ENCODE measurements around the gene PRKAG1. TPM values are rescaled to one million over a fixed set of nuclear protein-coding genes. Genes with fewer than 3 reads are reported as not detected.

PRKAG1 gene
- total RNA-seq, 1 donor from 2014 or later, result 48.2 TPM

- peak; percentile 77 for DNase-seq
Observed at GRCh38 chr12:49049566-49050224, 31.1 kb upstream of the PRKAG1 start.

GRCh38 chr12:49048953-49049352 is 30.4 kb upstream of the PRKAG1 start:
- DNase-seq, result no peak

GRCh38 chr12:49046129-49046895 is 27.7 kb upstream of the PRKAG1 start:
- DNase-seq, result no peak

GRCh38 chr12:49044660-49045059 is 26.1 kb upstream of the PRKAG1 start:
- DNase-seq, result no peak

- peak; percentile 78 for DNase-seq
Observed at GRCh38 chr12:49043856-49044258, 25.3 kb upstream of the PRKAG1 start.

GRCh38 chr12:49043241-49043640 is 24.7 kb upstream of the PRKAG1 start:
- DNase-seq, result no peak

GRCh38 chr12:49041881-49042484 is 23.4 kb upstream of the PRKAG1 start:
- no peak for DNase-seq

GRCh38 chr12:49041036-49041880 is 22.7 kb upstream of the PRKAG1 start:
- DNase-seq, result no peak

GRCh38 chr12:49040364-49040855 is 21.8 kb upstream of the PRKAG1 start:
- DNase-seq, result no peak

GRCh38 chr12:49039421-49040363 is 21.1 kb upstream of the PRKAG1 start:
- DNase-seq, result no peak

- no peak for DNase-seq
Observed at GRCh38 chr12:49038291-49038955, 19.8 kb upstream of the PRKAG1 start.

- no peak for DNase-seq
Observed at GRCh38 chr12:49037947-49038237, 19.3 kb upstream of the PRKAG1 start.

GRCh38 chr12:49037111-49037946 is 18.8 kb upstream of the PRKAG1 start:
- DNase-seq, result no peak

GRCh38 chr12:49036029-49036428 is 17.5 kb upstream of the PRKAG1 start:
- no peak for DNase-seq

- no peak for DNase-seq
Observed at GRCh38 chr12:49034286-49034622, 15.7 kb upstream of the PRKAG1 start.

GRCh38 chr12:49033611-49034285 is 15.2 kb upstream of the PRKAG1 start:
- DNase-seq, result no peak

- DNase-seq, result no peak
Observed at GRCh38 chr12:49032679-49033447, 14.3 kb upstream of the PRKAG1 start.

GRCh38 chr12:49032276-49032675 is 13.7 kb upstream of the PRKAG1 start:
- no peak for DNase-seq

GRCh38 chr12:49031573-49032161 is 13.1 kb upstream of the PRKAG1 start:
- DNase-seq, result no peak

Measured in dermis blood vessel endothelial cell (primary cell).